GM18870 (cell line): ENCODE data around the gene SEPTIN5.
"Not testable (repeated sequence)": the region's sequence is repeated elsewhere in the genome, so short reads cannot be mapped to it uniquely, and the experiment has no call there.

Experiments
- ATAC-seq: cut with Tn5 transposase; IDR thresholded peaks from one replicate; pipeline ENCODE4 v1.9.1; 2021; ENCODE audit warnings: moderate library complexity; ENCODE audit not compliant: unreplicated experiment

The SEPTIN5 gene

DNA sequence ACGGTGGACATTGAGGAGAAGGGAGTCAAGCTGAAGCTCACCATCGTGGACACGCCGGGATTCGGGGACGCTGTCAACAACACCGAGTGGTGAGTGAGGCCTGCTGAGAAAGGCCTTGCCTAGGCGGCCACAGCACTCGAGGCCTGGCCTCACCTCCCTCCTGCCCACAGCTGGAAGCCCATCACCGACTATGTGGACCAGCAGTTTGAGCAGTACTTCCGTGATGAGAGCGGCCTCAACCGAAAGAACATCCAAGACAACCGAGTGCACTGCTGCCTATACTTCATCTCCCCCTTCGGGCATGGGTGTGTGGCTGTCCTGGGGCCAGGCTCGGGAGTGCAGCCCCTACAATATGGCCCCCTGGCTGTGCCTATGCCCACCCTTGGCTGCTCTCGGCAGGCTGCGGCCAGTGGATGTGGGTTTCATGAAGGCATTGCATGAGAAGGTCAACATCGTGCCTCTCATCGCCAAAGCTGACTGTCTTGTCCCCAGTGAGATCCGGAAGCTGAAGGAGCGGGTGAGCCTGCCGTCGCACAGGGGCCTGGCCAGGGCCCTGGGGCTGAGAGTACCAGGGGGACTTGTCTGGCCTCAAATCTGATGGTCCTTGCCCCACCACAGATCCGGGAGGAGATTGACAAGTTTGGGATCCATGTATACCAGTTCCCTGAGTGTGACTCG lies 6.0 kb downstream of the SEPTIN5 start:
- no peak for ATAC-seq

DNA sequence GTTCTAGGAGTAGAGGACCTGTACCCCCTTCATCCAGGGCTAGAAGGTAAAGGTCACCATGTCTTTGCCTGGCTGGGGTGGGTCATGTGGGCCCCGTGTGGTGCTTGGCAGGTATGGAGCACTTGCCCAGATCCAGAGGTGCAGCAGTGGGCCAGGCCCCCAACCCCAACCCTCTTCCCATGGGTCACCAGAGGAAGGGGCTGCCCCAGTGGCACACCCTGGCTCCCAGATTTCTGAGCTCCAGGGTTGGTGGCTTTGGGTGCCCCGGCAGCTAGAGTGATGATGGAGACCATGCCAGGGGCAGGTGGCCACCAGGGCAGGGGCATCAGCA lies 6.7 kb downstream of the SEPTIN5 start:
- ATAC-seq = no peak

DNA sequence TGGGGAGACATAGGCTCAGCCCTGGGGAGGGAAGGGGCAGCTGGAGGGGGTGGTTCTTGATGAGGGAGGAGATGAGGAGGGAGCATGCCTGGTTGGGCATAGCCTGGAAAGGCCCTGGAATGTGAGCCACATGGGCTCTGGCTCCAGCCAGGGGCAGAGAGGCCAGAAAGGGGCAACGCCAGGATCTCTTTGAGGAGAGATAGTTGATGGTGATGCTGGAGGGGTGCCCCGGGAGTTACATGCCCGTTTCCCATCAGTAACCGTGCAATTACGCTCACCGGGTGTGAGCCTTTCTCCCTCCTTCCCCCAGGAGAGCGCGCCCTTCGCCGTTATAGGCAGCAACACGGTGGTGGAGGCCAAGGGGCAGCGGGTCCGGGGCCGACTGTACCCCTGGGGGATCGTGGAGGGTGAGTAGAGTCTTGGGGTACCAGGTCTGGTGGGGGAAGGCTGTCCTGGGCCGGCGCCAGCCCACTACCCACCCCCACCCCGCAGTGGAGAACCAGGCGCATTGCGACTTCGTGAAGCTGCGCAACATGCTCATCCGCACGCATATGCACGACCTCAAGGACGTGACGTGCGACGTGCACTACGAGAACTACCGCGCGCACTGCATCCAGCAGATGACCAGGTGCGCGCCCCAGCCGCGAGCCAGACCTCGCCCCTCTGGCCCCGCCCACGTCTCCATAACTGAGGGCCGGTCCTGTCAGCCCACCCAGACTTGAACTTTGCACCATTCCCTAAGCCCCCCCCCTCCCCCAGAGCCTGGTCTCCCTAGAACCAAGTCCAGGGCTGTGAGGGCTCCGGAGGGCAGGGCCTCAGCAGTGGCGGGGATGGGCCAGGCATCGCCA lies 7.3 kb downstream of the SEPTIN5 start:
- ATAC-seq = no peak

DNA sequence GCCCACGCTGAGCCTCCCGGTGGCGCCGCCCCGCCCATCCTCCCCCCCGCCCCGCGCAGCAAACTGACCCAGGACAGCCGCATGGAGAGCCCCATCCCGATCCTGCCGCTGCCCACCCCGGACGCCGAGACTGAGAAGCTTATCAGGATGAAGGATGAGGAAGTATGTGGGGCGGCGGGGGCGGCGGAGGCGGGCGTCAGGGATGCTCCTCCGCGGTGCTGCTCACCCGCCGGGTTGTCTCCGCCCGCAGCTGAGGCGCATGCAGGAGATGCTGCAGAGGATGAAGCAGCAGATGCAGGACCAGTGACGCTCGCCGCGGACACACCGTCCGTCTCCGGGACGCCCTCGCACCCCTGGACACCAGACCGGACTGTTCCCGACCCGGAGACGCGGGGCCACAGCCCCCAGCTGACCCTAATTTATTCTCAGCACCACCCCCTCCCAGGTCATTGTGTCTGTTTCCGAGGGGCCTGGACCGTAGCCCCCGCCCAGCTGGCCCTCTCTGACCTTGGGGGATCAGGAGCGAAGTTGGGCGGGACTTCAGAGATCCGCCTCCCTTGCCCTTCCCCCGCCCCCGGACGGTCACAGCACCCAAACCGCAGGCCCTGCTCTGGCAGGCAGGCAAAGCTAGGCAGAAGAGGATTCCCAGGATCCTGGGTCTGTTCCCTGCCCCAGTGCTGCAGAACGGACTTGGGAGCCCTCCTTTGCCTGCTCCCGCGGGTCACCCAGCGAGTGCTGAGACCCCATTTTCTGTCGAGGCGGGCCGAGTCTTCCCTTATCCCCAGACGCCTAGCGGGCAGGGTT lies 8.1 kb downstream of the SEPTIN5 start:
- ATAC-seq = no peak

DNA sequence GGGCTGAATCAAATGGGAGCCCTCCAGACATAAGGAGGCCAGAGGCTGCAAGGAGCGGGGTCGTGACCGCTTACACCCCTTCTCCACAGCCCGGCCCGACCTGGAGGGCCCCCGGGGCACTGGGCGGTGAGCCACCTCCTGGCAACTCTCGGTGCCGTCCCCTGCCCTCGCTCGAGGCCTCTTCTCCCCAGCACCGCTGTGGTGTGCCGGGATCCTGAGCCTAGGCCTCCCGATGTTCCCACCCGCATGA lies 8.6 kb downstream of the SEPTIN5 start:
- no peak for ATAC-seq

DNA sequence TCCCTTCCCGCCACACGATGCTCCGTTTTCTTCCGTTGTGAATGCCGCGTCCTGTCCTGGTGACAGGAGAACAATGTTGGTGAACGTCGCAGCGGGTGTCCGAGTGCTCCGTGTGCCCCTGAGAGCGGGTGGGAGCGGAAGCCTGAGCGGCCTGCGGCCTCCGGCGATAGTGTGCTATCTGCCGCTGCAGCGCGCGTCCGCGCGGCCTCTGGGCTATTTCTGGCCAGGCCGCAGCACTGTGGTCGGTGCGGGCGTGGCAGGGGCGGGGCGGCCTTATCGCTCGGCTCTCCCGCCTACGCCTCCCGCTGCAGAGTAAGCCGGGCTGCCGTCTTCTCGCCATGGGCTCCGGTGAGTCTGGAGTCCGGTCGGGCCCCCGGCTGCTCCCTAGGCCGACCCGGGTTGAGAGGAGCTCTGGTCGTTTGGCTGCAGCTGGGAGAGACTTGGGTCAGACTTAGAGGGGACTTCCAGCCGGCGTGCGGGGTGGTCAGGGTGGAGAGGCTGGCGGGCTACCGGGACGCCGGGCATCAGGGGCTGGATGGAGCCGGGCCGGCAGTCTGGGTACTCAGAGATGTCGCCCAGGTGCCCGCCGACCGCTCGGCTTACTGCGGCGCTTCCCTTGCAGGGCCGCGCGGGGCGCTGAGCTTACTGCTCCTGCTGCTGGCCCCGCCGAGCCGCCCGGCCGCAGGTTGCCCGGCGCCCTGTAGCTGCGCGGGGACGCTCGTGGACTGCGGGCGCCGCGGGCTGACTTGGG lies 9.1 kb downstream of the SEPTIN5 start, which contains the start of gene GP1BB:
GP1BB (plus strand) TSS at position 308 of the 751 bp plus-strand sequence; CDS start at position 339, 31 bp downstream.
- ATAC-seq = no peak

DNA sequence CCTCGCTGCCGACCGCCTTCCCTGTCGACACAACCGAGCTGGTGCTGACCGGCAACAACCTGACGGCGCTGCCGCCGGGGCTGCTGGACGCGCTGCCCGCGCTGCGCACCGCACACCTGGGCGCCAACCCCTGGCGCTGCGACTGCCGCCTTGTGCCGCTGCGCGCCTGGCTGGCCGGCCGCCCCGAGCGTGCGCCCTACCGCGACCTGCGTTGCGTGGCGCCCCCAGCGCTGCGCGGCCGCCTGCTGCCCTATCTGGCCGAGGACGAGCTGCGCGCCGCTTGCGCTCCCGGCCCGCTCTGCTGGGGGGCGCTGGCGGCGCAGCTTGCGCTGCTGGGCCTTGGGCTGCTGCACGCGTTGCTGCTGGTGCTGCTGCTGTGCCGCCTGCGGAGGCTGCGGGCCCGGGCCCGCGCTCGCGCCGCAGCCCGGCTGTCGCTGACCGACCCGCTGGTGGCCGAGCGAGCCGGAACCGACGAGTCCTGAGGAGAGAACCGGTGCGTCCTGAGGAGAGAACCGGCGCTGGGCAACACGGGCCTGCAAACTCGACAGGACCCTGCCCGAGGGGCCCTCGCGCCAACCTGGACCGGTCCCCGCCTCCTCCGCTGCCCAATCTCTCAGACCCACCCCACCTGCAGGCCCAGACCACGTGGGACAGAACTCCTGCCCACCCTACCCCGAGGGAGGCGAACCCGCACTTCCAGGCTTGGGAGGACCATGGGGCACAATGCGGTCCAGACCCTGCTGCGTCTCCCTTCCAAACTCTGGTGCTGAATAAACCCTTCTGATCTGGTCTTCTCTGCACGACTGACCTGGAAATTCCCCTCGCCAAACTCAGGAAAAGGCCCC lies 9.9 kb downstream of the SEPTIN5 start:
- no peak for ATAC-seq

DNA sequence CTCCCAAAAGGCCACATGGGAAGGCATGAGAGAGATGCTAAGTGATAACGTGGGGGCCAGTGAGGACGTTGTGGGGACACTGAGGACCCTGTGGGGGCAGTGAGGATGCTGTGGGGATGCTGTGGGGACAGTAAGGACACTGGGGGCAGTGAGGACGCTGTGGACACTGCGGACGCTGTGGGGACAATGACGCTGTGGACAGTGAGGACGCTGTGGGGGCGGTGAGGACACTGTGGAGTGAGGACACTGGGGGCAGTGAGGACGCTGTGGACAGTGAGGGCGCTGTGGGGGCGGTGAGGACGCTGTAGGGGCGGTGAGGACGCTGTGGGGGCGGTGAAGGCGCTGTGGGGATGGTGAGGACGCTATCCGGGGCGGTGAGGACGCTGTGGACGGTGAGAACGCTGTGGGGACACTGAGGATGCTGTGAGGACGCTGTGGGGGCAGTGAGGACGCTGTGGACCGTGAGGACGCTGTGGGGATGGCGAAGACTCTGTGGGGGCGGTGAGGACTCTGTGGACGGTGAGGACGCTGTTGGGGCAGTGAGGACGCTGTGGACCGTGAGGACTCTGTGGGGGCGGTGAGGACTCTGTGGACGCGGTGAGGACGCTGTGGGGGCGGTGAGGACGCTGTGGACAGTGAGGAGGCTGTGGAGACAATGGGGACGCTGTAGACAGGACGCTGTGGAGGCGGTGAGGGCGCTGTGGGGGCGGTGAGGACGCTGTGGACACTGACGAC lies 10.8 kb downstream of the SEPTIN5 start:
- ATAC-seq = no peak

DNA sequence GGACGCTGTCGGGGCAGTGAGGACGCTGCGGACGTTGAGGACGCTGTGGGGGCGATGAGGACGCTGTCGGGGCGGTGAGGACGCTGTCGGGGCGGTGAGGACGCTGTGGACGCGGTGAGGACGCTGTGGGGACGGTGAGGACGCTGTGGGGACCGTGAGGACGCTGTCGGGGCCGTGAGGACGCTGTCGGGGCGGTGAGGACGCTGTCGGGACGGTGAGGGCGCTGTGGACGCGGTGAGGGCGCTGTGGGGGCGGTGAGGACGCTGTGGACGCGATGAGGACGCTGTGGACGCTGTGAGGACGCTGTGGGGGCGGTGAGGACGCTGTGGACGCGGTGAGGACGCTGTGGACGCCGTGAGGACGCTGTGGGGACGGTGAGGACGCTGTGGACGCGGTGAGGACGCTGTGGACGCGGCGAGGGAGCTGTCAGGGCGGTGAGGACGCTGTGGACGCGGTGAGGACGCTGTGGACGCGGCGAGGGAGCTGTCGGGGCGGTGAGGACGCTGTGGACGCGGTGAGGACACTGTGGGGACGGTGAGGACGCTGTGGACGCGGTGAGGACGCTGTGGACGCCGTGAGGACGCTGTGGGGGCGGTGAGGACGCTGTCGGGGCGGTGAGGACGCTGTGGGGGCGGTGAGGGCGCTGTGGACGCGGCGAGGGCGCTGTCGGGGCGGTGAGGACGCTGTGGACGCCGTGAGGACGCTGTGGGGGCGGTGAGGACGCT lies 11.9 kb downstream of the SEPTIN5 start:
- not testable (repeated sequence) for ATAC-seq

DNA sequence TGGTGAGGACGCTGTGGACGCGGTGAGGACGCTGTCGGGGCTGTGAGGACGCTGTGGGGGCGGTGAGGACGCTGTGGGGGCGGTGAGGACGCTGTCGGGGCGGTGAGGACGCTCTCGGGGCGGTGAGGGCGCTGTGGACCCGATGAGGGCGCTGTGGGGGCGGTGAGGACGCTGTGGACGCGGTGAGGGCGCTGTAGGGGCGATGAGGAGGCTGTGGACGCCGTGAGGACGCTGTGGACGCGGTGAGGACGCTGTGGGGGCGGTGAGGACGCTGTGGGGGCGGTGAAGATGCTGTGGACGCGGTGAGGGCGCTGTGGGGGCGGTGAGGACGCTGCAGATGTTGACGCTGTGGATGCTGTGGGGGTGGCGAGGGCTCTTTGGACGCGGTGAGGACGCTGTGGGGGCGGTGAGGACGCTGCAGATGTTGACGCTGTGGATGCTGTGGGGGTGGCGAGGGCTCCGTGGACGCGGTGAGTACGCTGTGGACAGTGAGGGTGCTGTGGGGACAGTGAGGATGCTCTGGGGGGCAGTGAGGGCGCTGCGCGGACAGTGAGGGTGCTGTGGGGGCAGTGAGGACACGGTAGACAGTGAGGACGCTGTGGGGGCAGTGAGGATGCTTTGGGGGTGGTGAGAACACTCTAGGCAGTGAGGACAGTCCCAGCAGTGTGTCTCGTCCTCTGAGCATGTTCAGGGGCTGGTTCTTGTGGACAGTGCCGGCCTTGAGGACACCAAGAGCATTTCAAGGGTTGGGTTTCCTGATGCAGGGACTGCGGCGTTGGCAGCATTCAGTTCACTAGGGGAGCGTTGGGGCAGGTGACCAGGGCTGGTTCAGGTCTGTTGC lies 13.2 kb downstream of the SEPTIN5 start:
- no peak for ATAC-seq

DNA sequence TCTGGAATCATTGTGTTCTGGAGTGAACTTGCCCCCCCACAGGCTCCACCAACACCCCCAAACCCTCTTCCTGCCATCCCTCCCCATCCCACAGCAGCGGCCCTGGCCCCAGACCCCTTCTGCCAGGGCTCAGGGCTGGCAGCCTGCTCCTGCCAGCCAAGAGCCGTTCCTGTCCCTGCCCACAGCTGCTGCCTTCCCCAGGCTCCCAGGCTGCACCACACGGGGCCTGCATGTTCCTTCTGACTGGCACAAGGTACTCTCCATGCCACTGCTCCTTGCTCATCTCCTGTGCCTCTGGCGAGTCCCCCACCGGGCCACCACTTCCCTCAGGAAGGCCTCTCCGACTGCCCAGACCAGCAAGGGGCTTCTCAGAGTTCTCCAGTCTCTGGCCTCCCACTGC lies 14.0 kb downstream of the SEPTIN5 start:
- ATAC-seq = no peak

DNA sequence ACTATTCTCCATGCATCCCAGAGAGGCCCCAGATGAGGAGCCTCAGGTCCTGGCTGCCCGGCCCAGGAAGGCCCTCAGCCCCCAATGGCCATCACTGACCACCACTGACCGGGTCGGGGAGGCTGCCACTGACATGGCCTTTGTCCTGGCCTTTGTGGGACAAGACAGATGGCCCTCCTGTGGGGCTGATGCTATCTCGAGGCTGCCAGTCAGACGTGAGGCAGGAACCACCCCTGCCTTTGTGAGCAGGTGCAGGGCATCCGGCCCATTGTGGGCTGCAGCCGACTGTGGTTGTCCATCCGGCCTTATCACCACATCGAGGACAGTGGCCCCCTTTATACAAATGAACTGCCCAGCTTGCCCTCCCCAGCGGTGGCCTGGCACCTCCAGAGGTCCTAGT lies 14.5 kb downstream of the SEPTIN5 start:
- ATAC-seq = no peak

DNA sequence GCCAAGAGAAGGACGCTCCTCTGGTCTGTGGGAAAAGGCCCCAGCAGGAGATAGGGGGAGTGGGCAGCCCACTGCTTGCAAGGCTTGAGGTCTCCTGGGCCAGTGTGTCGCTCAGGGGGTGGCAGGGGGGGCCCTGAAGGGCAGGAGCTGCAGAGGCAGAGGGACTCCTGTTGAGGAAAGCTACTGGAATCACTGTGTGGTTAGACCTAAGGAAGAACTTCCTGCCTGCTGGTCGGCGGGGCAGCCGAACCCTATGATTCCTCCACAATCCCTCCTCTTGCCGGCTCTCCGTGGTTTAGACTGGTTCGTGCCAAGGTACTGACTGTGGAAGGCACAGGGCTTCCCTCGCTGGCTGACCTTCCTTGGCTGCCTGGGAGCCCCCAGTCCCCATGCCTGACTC lies 15.2 kb downstream of the SEPTIN5 start:
- no peak for ATAC-seq

DNA sequence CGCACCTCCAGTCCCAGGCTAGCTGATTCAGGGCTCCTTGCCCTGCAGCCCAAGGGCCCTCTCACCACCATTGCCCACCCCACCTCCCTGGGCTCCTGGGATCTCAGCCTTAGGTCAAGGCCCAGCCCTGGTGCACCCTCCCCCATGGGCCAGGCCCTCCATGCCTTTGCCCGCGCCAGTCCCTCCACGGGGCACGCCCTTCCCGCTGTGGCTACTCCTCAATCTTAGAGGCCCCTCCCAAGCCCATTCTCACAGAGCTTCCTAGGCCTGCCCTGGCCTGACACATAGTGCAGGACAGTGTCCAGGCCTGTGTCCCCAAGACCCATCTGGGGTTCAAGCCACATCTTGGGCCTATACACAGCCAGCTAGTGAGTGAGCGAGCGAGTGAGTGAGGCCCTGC lies 15.9 kb downstream of the SEPTIN5 start:
- no peak for ATAC-seq

DNA sequence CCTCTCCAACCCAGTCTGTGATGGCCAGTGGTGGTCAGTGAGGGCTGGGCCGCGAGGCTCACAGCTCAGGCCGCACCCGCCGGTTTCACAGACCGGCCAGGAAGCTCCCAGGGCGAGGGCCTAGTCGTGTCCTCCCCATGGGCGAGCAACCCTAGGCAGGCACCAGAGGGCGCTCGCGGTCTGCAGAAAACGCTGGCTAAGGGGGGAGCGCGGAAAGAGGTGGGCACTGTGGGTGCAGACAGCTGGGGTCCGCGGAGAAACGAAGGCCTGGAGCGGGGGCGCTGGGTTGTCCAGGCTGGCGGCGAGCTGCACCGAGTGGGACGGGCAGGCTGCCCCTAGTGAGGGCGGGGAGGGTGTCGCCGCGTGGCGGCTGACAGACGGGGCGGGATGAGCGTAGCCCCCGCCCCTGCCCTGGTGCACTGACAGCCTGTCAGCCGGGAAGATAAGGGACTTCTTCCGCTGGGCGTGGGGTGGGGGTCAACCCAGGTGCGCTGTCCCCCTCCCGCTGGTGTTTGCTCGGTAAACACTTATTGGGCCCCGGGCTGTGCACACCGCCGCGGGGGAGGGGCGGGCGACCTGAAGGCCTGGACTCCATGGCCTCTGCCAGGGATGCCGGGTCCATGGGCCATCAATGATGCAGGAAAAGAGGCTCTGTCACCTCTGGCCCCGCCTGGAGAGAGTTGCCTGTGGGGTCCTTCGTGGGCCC lies 16.5 kb downstream of the SEPTIN5 start:
- ATAC-seq = no peak

DNA sequence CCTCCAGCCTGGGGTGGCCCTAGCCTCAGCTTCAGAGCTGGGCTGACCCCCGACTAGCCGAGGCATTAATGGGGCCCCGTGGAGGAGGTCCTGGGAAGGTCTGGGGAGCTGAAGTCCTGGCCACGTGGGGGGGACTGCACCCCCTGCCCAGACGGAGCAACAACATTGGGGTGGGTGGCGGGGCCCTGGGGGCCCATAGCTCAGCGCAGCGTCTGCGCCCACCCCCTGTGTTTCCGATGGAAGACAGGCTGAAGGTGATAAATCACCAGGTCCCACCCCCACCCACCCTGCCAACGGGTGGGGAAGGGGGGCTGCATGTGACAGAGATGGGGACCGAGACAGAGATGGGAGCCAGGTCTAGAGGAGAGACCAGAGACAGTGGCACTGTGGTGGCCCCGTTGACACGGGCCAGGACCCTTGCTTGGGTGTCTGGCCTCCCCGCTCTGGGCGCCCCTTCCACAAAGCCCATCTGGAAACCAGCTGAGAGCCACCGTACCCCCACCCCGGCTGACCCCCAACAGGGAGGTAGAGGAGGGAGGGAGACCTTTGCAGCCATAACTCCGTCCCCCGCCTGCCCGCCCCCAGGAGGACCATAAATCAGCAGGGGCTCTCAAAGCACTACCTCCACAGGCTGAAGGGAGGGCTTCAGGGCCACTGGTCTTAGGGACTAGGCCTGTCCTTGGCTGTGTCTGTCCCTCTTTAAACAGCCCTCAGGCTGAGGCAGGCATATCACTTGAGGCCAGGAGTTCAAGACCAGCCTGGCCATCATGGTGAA lies 17.2 kb downstream of the SEPTIN5 start:
- no peak for ATAC-seq
